Ovary (tissue), 3 donors: ENCODE data around the gene CNOT6L.

Experiments
- CTCF ChIP-seq, 3 donors: fragments of 450-650 bp in 2 of 3; fragments of 200-600 bp in 1 of 3; IDR thresholded peaks; one replicate each; pipeline versions ENCODE4 v1.5.1 to v1.8.0; 2016 to 2022; ENCODE audit warnings: antibody characterized with exemption in 3 of 3, mild to moderate bottlenecking in 1 of 3
- EP300 ChIP-seq: sonication (generic); formaldehyde crosslinking; IDR thresholded peaks from one replicate; pipeline ENCODE4 v1.6.1; 2017; ENCODE audit warnings: antibody characterized with exemption
- POLR2A ChIP-seq: fragments of 450-650 bp; IDR thresholded peaks from one replicate; pipeline ENCODE4 v1.6.1; 2017; ENCODE audit warnings: antibody characterized with exemption, mild to moderate bottlenecking, moderate library complexity
- donor health status: DM: no; HTN: no; CAD: no.

DNA sequence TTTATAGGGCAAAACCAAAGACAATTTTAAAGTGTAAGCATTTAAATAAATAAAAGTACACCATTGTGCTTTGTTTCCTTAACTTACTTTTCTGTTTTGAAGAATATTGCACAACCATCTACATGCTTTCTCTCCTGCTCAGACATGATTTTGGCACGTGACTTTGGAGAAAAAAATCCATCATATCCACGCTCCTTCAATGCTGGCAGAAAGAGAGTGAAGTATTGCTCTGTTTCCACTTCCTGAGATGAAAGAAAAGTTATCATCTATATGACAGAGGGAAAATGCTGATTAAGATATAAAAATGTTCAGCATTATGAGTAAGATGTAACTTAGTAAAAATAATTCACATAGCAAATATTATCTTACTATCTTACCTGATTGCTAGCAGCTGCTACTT lies 77.1 kb downstream of the CNOT6L start:
- TF ChIP-seq CTCF (IDR thresholded peaks at IDR 0.05) (no peak), POLR2A (no peak), EP300 (no peak)
